Fibroblast of lung (primary cell): Measurements from ENCODE around the gene BBS9. TPM values are rescaled to one million over a fixed set of nuclear protein-coding genes. Genes with fewer than 3 reads are reported as not detected.

Experiments used
- DNase-seq, 2 donors: peaks; one replicate each; pipeline versions ENCODE4 v3.0.0 to v3.0.0-alpha.2; 2010; ENCODE audit warnings: low read depth in 2 of 2
- H2AFZ ChIP-seq: 2 replicates; pipeline ENCODE4 v1.5.1; 2012; ENCODE audit warnings: low read length, control low read depth, inconsistent platforms
- H3K27ac ChIP-seq: 2 replicates; pipeline ENCODE4 v1.5.1; 2011; ENCODE audit warnings: low read length, control low read depth; ENCODE audit not compliant: insufficient read depth
- H3K27me3 ChIP-seq: 2 replicates; pipeline ENCODE4 v1.5.1; 2011; ENCODE audit warnings: mild to moderate bottlenecking, low read length; ENCODE audit not compliant: control insufficient read depth, insufficient read depth
- H3K36me3 ChIP-seq: 2 replicates; pipeline ENCODE4 v1.5.1; 2011; ENCODE audit warnings: low read length; ENCODE audit not compliant: control insufficient read depth, insufficient read depth
- H3K4me1 ChIP-seq: 2 replicates; pipeline ENCODE4 v1.5.1; 2011; ENCODE audit warnings: low read length; ENCODE audit not compliant: control insufficient read depth, insufficient read depth; ENCODE audit errors: extremely low read depth
- H3K4me2 ChIP-seq: 2 replicates; pipeline ENCODE4 v1.5.1; 2011; ENCODE audit warnings: low read length, control low read depth; ENCODE audit not compliant: insufficient read depth; ENCODE audit errors: extremely low read depth
- H3K4me3 ChIP-seq, 4 experiments: fragments of 200-600 bp in 1 of 4; sonication (generic) in 1 of 4; replicated peaks in 1 of 4; 2 replicates each; pipeline ENCODE4 v1.5.1; 2011 to 2016; ENCODE audit warnings: low read length in 4 of 4, low read depth in 3 of 4, mild to moderate bottlenecking in 3 of 4, control low read depth in 2 of 4, inconsistent platforms in 1 of 4, mixed read lengths in 1 of 4; ENCODE audit not compliant: insufficient read depth in 1 of 4; ENCODE audit errors: control extremely low read depth in 1 of 4
- H3K79me2 ChIP-seq: 2 replicates; pipeline ENCODE4 v1.5.1; 2012; ENCODE audit warnings: mild to moderate bottlenecking, low read length, inconsistent platforms; ENCODE audit not compliant: control insufficient read depth, insufficient read depth
- H3K9ac ChIP-seq: 2 replicates; pipeline ENCODE4 v1.5.1; 2011; ENCODE audit warnings: mild to moderate bottlenecking, low read length, control low read depth; ENCODE audit not compliant: insufficient read depth
- H3K9me3 ChIP-seq: 2 replicates; pipeline ENCODE4 v1.5.1; 2012; ENCODE audit warnings: low read depth, low read length; ENCODE audit not compliant: control insufficient read depth, insufficient read depth
- H4K20me1 ChIP-seq: 2 replicates; pipeline ENCODE4 v1.5.1; 2011; ENCODE audit warnings: low read length; ENCODE audit not compliant: control insufficient read depth, insufficient read depth; ENCODE audit errors: extremely low read depth
- EZH2 ChIP-seq: IDR thresholded peaks from 2 replicates; pipeline ENCODE4 v1.5.1; 2012; ENCODE audit warnings: low read length, control low read depth, mild to moderate bottlenecking; ENCODE audit errors: missing control alignments
- polyA plus RNA-seq, 2 donors: library from polyadenylated mRNA; depleted of rRNA in 1 of 2; stranded (reverse) in 1 of 2; unstranded in 1 of 2; fragments of >200 nt; gene quantifications; 2 replicates each; pipeline ENCODE4 v1.2.1, GENCODE V29; 2011 to 2012; ENCODE audit warnings: missing spikeins in 1 of 2
- total RNA-seq: library from RNA; depleted of rRNA; stranded (reverse); fragments of >200 nt; gene quantifications from 2 replicates; pipeline ENCODE4 v1.2.1, GENCODE V29; 2014
- TF ChIP-seq, protein P1 (sequence below), 2 donors: IDR thresholded peaks in 1 of 2; conservative IDR thresholded peaks in 1 of 2; 1 replicate in 1 of 2; 2 replicates in 1 of 2; pipeline ENCODE4 v1.5.1; 2011 to 2012; ENCODE audit warnings: low read length in 2 of 2, control low read depth in 1 of 2, inconsistent platforms in 1 of 2, low read depth in 1 of 2, mild to moderate bottlenecking in 1 of 2

The BBS9 gene
- total and polyA plus RNA-seq, 2 donors (not counting 1 experiment from before 2014, with no cell fraction given), result 19.1 to 26.9 TPM

DNA sequence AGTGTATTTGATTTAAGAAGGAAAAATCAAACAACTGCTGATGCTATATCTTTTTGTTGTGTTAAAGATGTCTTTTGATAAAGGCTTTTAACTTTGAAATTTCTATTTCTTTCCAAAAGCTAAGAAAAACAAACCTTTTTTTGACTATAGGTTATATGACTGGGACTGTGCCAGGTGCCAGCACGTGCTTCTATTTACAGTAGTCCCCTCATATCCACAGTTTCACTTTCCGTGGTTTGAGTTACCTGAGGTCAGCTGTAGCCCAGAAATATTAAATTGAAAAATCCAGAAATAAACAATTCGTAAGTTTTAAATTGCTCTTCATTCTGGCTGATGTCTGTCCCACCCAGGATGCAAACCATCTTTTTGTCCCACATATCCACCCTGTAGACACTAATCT lies 104.3 kb downstream of the BBS9 start:
- Histone ChIP-seq H3K4me1 (no peaks in the 10 kb centered on the region), H4K20me1 (no peaks in the 10 kb centered on the region), H3K27me3 (no peaks in the 10 kb centered on the region), H2AFZ (no peak overlapping the region), H3K36me3 (no peaks in the 10 kb centered on the region), H3K4me2 (no peak overlapping the region), H3K27ac (no peak overlapping the region), H3K9me3 (no peaks in the 10 kb centered on the region), H3K9ac (no peak overlapping the region), H3K4me3 (no peak overlapping the region), H3K79me2 (no peaks in the 10 kb centered on the region)
- no peak for TF ChIP-seq EZH2
- TF ChIP-seq, protein P1, sequence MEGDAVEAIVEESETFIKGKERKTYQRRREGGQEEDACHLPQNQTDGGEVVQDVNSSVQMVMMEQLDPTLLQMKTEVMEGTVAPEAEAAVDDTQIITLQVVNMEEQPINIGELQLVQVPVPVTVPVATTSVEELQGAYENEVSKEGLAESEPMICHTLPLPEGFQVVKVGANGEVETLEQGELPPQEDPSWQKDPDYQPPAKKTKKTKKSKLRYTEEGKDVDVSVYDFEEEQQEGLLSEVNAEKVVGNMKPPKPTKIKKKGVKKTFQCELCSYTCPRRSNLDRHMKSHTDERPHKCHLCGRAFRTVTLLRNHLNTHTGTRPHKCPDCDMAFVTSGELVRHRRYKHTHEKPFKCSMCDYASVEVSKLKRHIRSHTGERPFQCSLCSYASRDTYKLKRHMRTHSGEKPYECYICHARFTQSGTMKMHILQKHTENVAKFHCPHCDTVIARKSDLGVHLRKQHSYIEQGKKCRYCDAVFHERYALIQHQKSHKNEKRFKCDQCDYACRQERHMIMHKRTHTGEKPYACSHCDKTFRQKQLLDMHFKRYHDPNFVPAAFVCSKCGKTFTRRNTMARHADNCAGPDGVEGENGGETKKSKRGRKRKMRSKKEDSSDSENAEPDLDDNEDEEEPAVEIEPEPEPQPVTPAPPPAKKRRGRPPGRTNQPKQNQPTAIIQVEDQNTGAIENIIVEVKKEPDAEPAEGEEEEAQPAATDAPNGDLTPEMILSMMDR (conservative IDR thresholded peaks at IDR 0.05 in 1 of 2, IDR thresholded peaks at IDR 0.05 in 1 of 2; ENCODE audit: low read depth in 1 of 2, low read length in 2 of 2), result no peak
- no peak for DNase-seq

DNA sequence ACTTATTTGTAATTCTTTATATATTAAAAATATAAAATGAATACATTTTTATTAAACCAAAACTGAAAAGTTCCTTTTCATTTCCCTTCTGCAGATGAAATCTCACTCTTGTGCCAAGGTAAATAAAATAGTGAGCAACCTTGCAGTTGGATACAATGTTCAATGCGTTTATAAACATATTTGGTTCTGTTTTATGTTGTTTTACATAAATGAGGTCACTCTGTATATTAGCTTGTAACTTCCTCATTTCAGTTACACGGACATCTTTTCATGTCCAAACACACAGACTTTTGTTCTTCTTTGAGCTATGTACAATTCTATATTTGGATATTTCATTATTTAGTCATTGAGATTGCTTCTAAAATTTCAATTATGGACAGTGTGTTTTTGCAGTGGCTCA lies 107.7 kb downstream of the BBS9 start:
- no peaks in the 10 kb centered on the region for H3K27me3 ChIP-seq
- TF ChIP-seq, protein P1 (conservative IDR thresholded peaks at IDR 0.05 in 1 of 2, IDR thresholded peaks at IDR 0.05 in 1 of 2; ENCODE audit: low read depth in 1 of 2, low read length in 2 of 2), result no peak
- no peak for TF ChIP-seq EZH2
- no peak overlapping the region for H3K27ac ChIP-seq
- H4K20me1 ChIP-seq, result no peaks in the 10 kb centered on the region
- no peak overlapping the region for H3K4me2 ChIP-seq
- no peak overlapping the region for H2AFZ ChIP-seq
- H3K4me1 ChIP-seq, result no peaks in the 10 kb centered on the region
- H3K4me3 ChIP-seq, result no peak overlapping the region
- no peaks in the 10 kb centered on the region for H3K79me2 ChIP-seq
- peak in 1 of 2 donors; percentile 4 for DNase-seq
- no peaks in the 10 kb centered on the region for H3K36me3 ChIP-seq
- H3K9ac ChIP-seq, result no peak overlapping the region
- H3K9me3 ChIP-seq, result no peaks in the 10 kb centered on the region

DNA sequence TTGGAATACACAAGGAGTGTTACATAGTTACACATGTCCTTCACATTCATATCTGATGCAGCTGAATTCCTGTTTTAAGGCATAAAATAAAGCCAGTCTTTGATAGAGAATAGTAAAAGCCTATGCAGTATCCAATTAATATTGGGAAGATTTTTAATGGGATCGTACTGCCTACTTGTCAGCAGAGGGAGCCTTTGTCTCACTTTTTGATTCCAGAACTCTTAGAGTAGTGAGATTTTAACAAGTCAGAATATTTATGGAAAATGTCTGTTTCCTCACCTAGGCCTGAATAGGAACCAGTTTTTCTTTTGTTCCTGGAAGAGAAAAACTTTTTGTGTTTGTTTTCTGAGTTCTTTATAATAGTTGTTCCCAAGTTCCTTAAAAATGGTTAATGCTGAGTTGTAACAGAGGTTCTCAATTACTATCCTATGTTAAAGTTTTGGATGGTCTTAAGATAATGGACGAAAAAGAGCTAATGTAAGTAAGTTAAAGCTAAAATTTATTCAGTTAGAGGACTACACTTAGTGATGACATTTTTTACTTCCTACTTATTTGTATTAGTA lies 114.0 kb downstream of the BBS9 start:
- no peak overlapping the region for H3K27ac ChIP-seq
- no peak overlapping the region for H3K4me3 ChIP-seq
- no peaks in the 10 kb centered on the region for H4K20me1 ChIP-seq
- H3K9me3 ChIP-seq, result no peaks in the 10 kb centered on the region
- no peak overlapping the region for H3K4me2 ChIP-seq
- no peak overlapping the region for H2AFZ ChIP-seq
- no peak overlapping the region for H3K9ac ChIP-seq
- no peaks in the 10 kb centered on the region for H3K27me3 ChIP-seq
- no peaks in the 10 kb centered on the region for H3K79me2 ChIP-seq
- no peaks in the 10 kb centered on the region for H3K4me1 ChIP-seq
- TF ChIP-seq EZH2, result no peak
- TF ChIP-seq, protein P1 (conservative IDR thresholded peaks at IDR 0.05 in 1 of 2, IDR thresholded peaks at IDR 0.05 in 1 of 2; ENCODE audit: low read depth in 1 of 2, low read length in 2 of 2), result peak; percentile 67 to 71
- H3K36me3 ChIP-seq, result no peaks in the 10 kb centered on the region
- peak; percentile 51 to 80 for DNase-seq
